Measurements from ENCODE around the gene CTBP2.

- TF ChIP-seq CTCF (conservative IDR thresholded peaks at IDR 0.05) (no peak), ZFX (IDR thresholded peaks at IDR 0.05) (no peak)
These were observed 31.8 kb downstream of the CTBP2 start for GRCh38 chr10:125128397-125129075.

All from C4-2B (cell line).